HG02970 (cell line): ENCODE measurements around the gene LIX1.
"Not testable (repeated sequence)": the region's sequence is repeated elsewhere in the genome, so short reads cannot be mapped to it uniquely, and the experiment has no call there.

Experiments used
- ATAC-seq: cut with Tn5 transposase; IDR thresholded peaks from one replicate; pipeline ENCODE4 v1.9.1; 2021; ENCODE audit warnings: mild to moderate bottlenecking, moderate library complexity, moderate number of reproducible peaks; ENCODE audit not compliant: unreplicated experiment, low FRiP score

LIX1 gene

GRCh38 chr5:97142521-97143254 lies at the start of gene LIX1:
LIX1 (minus strand) TSS chr5:97142611; CDS start chr5:97142576, 35 bp downstream.
- ATAC-seq, result no peak

- ATAC-seq, result no peak
These were observed 49.5 kb upstream of the LIX1 start for GRCh38 chr5:97191893-97192292.

GRCh38 chr5:97189523-97189922 lies 47.1 kb upstream of the LIX1 start:
- not testable (repeated sequence) for ATAC-seq

GRCh38 chr5:97183930-97184213 lies 41.5 kb upstream of the LIX1 start:
- ATAC-seq, result no peak

- ATAC-seq, result peak; percentile 91
These were observed 40.9 kb upstream of the LIX1 start, which contains the start of gene RIOK2 for GRCh38 chr5:97183100-97183929. RIOK2 (minus strand) TSS chr5:97183247; CDS start chr5:97183191, 56 bp downstream.

GRCh38 chr5:97182571-97183099 lies 40.2 kb upstream of the LIX1 start:
- ATAC-seq, result no peak

GRCh38 chr5:97181856-97182545 lies 39.6 kb upstream of the LIX1 start:
- no peak for ATAC-seq

- ATAC-seq, result not testable (repeated sequence)
These were observed 37.0 kb upstream of the LIX1 start for GRCh38 chr5:97179457-97179856.

- no peak for ATAC-seq
These were observed 29.8 kb upstream of the LIX1 start for GRCh38 chr5:97172227-97172626.

GRCh38 chr5:97171703-97172102 lies 29.3 kb upstream of the LIX1 start:
- no peak for ATAC-seq

- ATAC-seq, result no peak
These were observed 25.0 kb upstream of the LIX1 start for GRCh38 chr5:97167435-97167834.

- no peak for ATAC-seq
These were observed 23.3 kb upstream of the LIX1 start for GRCh38 chr5:97165726-97166125.

GRCh38 chr5:97164846-97165245 lies 22.4 kb upstream of the LIX1 start:
- no peak for ATAC-seq

- no peak for ATAC-seq
These were observed 21.4 kb upstream of the LIX1 start for GRCh38 chr5:97163790-97164285.

- ATAC-seq, result no peak
These were observed 21.0 kb upstream of the LIX1 start for GRCh38 chr5:97163360-97163764.

GRCh38 chr5:97162045-97162444 lies 19.6 kb upstream of the LIX1 start:
- no peak for ATAC-seq

- ATAC-seq, result no peak
These were observed 15.3 kb upstream of the LIX1 start for GRCh38 chr5:97157689-97158088.

- no peak for ATAC-seq
These were observed 9.0 kb upstream of the LIX1 start for GRCh38 chr5:97151370-97151769.

- no peak for ATAC-seq
These were observed 8.0 kb upstream of the LIX1 start for GRCh38 chr5:97150401-97150800.

- no peak for ATAC-seq
These were observed 7.3 kb upstream of the LIX1 start for GRCh38 chr5:97149709-97150108.

- ATAC-seq, result no peak
These were observed 5.9 kb upstream of the LIX1 start for GRCh38 chr5:97148288-97148687.
